Measurements from ENCODE around the gene PTDSS2. TPM values are rescaled to one million over a fixed set of nuclear protein-coding genes. Genes with fewer than 3 reads are reported as not detected.

Gene PTDSS2
- total RNA-seq, 1 experiment from 2014 or later: 29.7 TPM

- DNase-seq (ENCODE audit: low spot score): peak; percentile 88
Measured at GRCh38 chr11:447923-448731, 2.0 kb upstream of the PTDSS2 start.

- DNase-seq (ENCODE audit: low spot score): peak; percentile 52
Measured at GRCh38 chr11:450809-451451, 851 bp downstream of the PTDSS2 start.

GRCh38 chr11:451738-452137 is 1.7 kb downstream of the PTDSS2 start:
- no peak for DNase-seq (ENCODE audit: low spot score)

GRCh38 chr11:452203-452744 is 2.2 kb downstream of the PTDSS2 start:
- DNase-seq (ENCODE audit: low spot score): no peak

GRCh38 chr11:452916-453527 is 2.9 kb downstream of the PTDSS2 start:
- DNase-seq (ENCODE audit: low spot score): no peak

- DNase-seq (ENCODE audit: low spot score): no peak
Measured at GRCh38 chr11:453564-453963, 3.5 kb downstream of the PTDSS2 start.

GRCh38 chr11:454043-454442 is 4.0 kb downstream of the PTDSS2 start:
- DNase-seq (ENCODE audit: low spot score): no peak

GRCh38 chr11:454801-455565 is 4.9 kb downstream of the PTDSS2 start:
- no peak for DNase-seq (ENCODE audit: low spot score)

- no peak for DNase-seq (ENCODE audit: low spot score)
Measured at GRCh38 chr11:455566-456147, 5.6 kb downstream of the PTDSS2 start.

GRCh38 chr11:456533-456932 is 6.5 kb downstream of the PTDSS2 start:
- DNase-seq (ENCODE audit: low spot score): no peak

- no peak for DNase-seq (ENCODE audit: low spot score)
Measured at GRCh38 chr11:457111-457760, 7.2 kb downstream of the PTDSS2 start.

- DNase-seq (ENCODE audit: low spot score): no peak
Measured at GRCh38 chr11:459511-460220, 9.6 kb downstream of the PTDSS2 start.

GRCh38 chr11:460331-461199 is 10.5 kb downstream of the PTDSS2 start:
- DNase-seq (ENCODE audit: low spot score): peak; percentile 84

- DNase-seq (ENCODE audit: low spot score): no peak
Measured at GRCh38 chr11:461626-462025, 11.5 kb downstream of the PTDSS2 start.

GRCh38 chr11:462107-462890 is 12.2 kb downstream of the PTDSS2 start:
- no peak for DNase-seq (ENCODE audit: low spot score)

- no peak for DNase-seq (ENCODE audit: low spot score)
Measured at GRCh38 chr11:464316-464715, 14.2 kb downstream of the PTDSS2 start.

- DNase-seq (ENCODE audit: low spot score): no peak
Measured at GRCh38 chr11:465896-466530, 15.9 kb downstream of the PTDSS2 start.

GRCh38 chr11:468036-468435 is 18.0 kb downstream of the PTDSS2 start:
- DNase-seq (ENCODE audit: low spot score): no peak
